Adrenal gland (tissue), 12 donors: Measurements from ENCODE around the gene ELK1. TPM values are rescaled to one million over a fixed set of nuclear protein-coding genes. Genes with fewer than 3 reads are reported as not detected.

Source experiments
- DNase-seq, 7 donors: peaks; one replicate each; pipeline ENCODE4 v3.0.0-alpha.2; 2019 to 2020
- H3K27ac ChIP-seq, 5 donors: fragments of 200-600 bp; sonication (generic) in 4 of 5; 1 replicate in 3 of 5; 2 replicates in 2 of 5; pipeline versions ENCODE4 v1.5.1 to v1.8.0; 2016 to 2020; ENCODE audit warnings: mild to moderate bottlenecking in 1 of 5
- H3K27me3 ChIP-seq: fragments of 200-600 bp; 2 replicates; pipeline ENCODE4 v1.8.0; 2021
- H3K36me3 ChIP-seq, 2 donors: fragments of 200-600 bp; replicated peaks in 1 of 2; 1 replicate in 1 of 2; 2 replicates in 1 of 2; pipeline versions ENCODE4 v1.5.1 to v1.8.0; 2018 to 2022
- H3K4me1 ChIP-seq, 2 donors: fragments of 200-600 bp; replicated peaks in 1 of 2; 1 replicate in 1 of 2; 2 replicates in 1 of 2; pipeline versions ENCODE4 v1.5.1 to v1.8.0; 2018 to 2021
- H3K4me3 ChIP-seq, 4 donors: fragments of 200-600 bp; sonication (generic) in 3 of 4; one replicate each; pipeline ENCODE4 v1.5.1; 2016 to 2018
- H3K9me3 ChIP-seq, 3 donors: fragments of 200-600 bp; sonication (generic) in 1 of 3; replicated peaks in 1 of 3; 1 replicate in 2 of 3; 2 replicates in 1 of 3; pipeline versions ENCODE4 v1.5.1 to v1.8.0; 2016 to 2021
- POLR2A ChIP-seq, 2 donors: fragments of 450-650 bp; IDR thresholded peaks; one replicate each; pipeline ENCODE4 v1.6.1; 2017; ENCODE audit warnings: antibody characterized with exemption in 2 of 2, mild to moderate bottlenecking in 2 of 2, moderate library complexity in 1 of 2
- WGBS, 4 donors: extraction: QIAGEN DNeasy Blood & Tissue Kit in 2 of 4; methylation state at CpG; one replicate each; pipeline versions ENCODE4 v1.1.5 to v1.1.7; 2013 to 2017; 5-methylcytosine and 5-hydroxymethylcytosine counted together
- intact Hi-C, 2 donors: fragments of 100-400 bp; cut with DNase I; formaldehyde crosslinking; loops; one replicate each; pipeline versions ENCODE4 v1.14.1 to v1.15.0; 2022 to 2023
- polyA plus RNA-seq, 3 donors: library from polyadenylated mRNA; stranded (reverse); fragments of 200-250 nt in 2 of 3; fragments of 350-450 nt in 1 of 3; fragmentation: Illumina TruSeq in 1 of 3; extraction: RNeasy Lipid Tissue Mini Kit (QIAGEN cat#74804) in 1 of 3; gene quantifications; one replicate each; pipeline ENCODE4 v1.2.3, GENCODE V29; 2013 to 2014
- total RNA-seq, 9 donors: library from RNA; depleted of rRNA in 4 of 9; stranded (reverse); fragments of >200 nt in 4 of 9; fragments of 120-200 nt in 1 of 9; fragmentation: NEBNext Ultra II Directional in 1 of 9; extraction: Animal tissue kit (Norgen Biotek cat#: 25700) in 1 of 9; gene quantifications; one replicate each; pipeline versions ENCODE4 v1.1.0 to v1.2.4, GENCODE V29; 2013 to 2023
- TF ChIP-seq, protein P1 (sequence below), 6 experiments: fragments of 450-650 bp in 4 of 6; fragments of 200-600 bp in 2 of 6; sonication (generic) in 1 of 6; IDR thresholded peaks; 1 replicate in 5 of 6; 2 replicates in 1 of 6; pipeline versions ENCODE4 v1.5.1 to v1.8.0; 2016 to 2021; ENCODE audit warnings: antibody characterized with exemption in 6 of 6, mild to moderate bottlenecking in 2 of 6, moderate library complexity in 1 of 6
- donor health status: healthy with polysubstance abuse.
- donor health status: Bipolar disorder and iron deficiency.
- donor health status: DM: yes; HTN: yes; CAD: no.
- donor health status: DM: no; HTN: no; CAD: no.
- donor health status: DM: no; HTN: no; CAD: no.
- donor health status: DM: yes; HTN: yes; CAD: no.

ELK1 gene
- total and polyA plus RNA-seq, 12 donors = 21.6 to 78.8 (median 46.3) TPM

DNA sequence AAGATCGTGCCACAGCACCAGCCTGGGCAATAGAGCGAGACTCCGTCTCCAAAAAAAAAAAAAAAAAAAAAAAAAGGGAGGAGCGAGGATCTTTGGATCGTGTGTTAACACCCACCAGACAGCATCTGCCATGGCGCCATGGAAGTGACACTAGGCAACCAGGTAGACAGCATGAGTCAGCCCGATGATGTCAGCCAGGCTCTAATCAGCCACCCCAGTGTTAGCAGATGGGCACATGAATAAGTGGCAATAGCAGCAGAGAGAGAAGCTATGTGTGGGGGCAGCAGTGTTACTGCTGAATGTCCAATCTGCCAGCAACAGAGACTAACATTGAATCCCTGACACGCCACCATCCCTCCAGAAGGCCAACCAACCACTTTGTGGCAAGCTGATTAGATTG, 37.3 kb downstream of the ELK1 start:
- WGBS, 4 donors = 74 to 92% (median 85%) methylated on average over 7 to 8 of the region's 8 CpGs
- Histone ChIP-seq H3K27me3 (peaks cover 3% of the 10 kb centered on the region), H3K4me1 (no peaks in the 10 kb centered on the region), H3K36me3 (no peaks in the 10 kb centered on the region), H3K27ac (no peak overlapping the region), H3K4me3 (no peak overlapping the region), H3K9me3 (no peaks in the 10 kb centered on the region)
- intact Hi-C loops = no loop called here
- peak in 2 of 7 donors; percentile 5 to 43 for DNase-seq
- no peak for TF ChIP-seq POLR2A (IDR thresholded peaks at IDR 0.05)
- TF ChIP-seq, protein P1, sequence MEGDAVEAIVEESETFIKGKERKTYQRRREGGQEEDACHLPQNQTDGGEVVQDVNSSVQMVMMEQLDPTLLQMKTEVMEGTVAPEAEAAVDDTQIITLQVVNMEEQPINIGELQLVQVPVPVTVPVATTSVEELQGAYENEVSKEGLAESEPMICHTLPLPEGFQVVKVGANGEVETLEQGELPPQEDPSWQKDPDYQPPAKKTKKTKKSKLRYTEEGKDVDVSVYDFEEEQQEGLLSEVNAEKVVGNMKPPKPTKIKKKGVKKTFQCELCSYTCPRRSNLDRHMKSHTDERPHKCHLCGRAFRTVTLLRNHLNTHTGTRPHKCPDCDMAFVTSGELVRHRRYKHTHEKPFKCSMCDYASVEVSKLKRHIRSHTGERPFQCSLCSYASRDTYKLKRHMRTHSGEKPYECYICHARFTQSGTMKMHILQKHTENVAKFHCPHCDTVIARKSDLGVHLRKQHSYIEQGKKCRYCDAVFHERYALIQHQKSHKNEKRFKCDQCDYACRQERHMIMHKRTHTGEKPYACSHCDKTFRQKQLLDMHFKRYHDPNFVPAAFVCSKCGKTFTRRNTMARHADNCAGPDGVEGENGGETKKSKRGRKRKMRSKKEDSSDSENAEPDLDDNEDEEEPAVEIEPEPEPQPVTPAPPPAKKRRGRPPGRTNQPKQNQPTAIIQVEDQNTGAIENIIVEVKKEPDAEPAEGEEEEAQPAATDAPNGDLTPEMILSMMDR (IDR thresholded peaks at IDR 0.05) = no peak

- Histone ChIP-seq H3K4me1 (no peaks in the 10 kb centered on the region), H3K9me3 (no peaks in the 10 kb centered on the region), H3K36me3 (no peaks in the 10 kb centered on the region), H3K27ac (no peak overlapping the region), H3K27me3 (peaks cover 3% of the 10 kb centered on the region), H3K4me3 (no peak overlapping the region)
- intact Hi-C loops = no loop called here
- DNase-seq = peak in 5 of 7 donors; percentile 15 to 56 (median 34)
- no peak for TF ChIP-seq POLR2A (IDR thresholded peaks at IDR 0.05)
- TF ChIP-seq, protein P1 (IDR thresholded peaks at IDR 0.05) = no peak
Measured at GRCh38 chrX:47612418-47612817, 37.9 kb downstream of the ELK1 start.

DNA sequence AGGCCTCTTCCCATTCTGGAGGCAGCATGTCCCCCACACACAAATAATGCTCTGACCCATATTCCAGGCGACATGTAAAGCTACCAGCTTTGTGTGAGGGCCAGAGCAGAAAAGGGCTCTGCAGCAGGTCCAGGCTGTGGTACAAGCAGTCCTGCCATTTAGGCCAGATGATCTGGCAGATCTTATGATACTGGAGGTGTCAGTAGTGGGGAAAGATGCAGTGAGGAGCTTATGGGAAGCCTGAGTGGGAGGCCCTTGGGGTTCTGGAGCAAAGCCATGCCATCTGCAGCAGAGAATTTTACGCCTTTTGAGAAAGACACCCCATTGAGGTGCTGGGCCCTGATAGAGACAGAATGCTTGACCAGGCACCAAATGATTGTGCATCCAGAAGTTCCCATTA, 38.4 kb downstream of the ELK1 start:
- Histone ChIP-seq H3K27ac (no peak overlapping the region), H3K36me3 (no peaks in the 10 kb centered on the region), H3K27me3 (peaks cover under 1% of the 10 kb centered on the region), H3K4me3 (no peak overlapping the region), H3K9me3 (no peaks in the 10 kb centered on the region), H3K4me1 (no peaks in the 10 kb centered on the region)
- peak in 2 of 7 donors; percentile 5 to 21 for DNase-seq
- intact Hi-C loops = no loop called here
- WGBS, 4 donors = 56 to 86% (median 74%) methylated on average over 1 to 2 of the region's 2 CpGs
- TF ChIP-seq POLR2A (IDR thresholded peaks at IDR 0.05) = no peak
- TF ChIP-seq, protein P1 (IDR thresholded peaks at IDR 0.05) = no peak

DNA sequence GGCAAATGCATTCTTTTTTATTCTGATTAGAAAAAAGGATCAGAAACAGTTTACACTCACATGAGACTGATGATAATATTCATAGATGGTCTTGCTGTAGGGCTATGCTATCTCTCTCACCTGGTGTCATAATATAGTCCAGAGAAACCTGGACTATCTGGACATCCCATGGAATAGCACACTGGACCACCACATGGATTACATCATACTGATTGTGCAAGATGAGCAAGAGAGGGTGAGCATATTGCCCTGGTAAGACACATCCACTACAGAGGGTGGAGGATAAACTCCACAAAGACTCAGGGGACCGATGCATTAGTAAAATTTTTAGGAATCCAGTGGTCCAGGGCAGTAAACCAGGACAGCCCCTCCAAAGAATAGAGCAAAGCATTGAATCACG, 38.9 kb downstream of the ELK1 start:
- intact Hi-C loops = no loop called here
- Histone ChIP-seq H3K4me3 (no peak overlapping the region), H3K27me3 (no peaks in the 10 kb centered on the region), H3K4me1 (no peaks in the 10 kb centered on the region), H3K36me3 (no peaks in the 10 kb centered on the region), H3K27ac (no peak overlapping the region), H3K9me3 (no peaks in the 10 kb centered on the region)
- WGBS, 4 donors = 43 to 85% (median 78%) methylated on average over 2 of the region's 2 CpGs; no CpG with 5 or more reads in 1 of the 4 donors
- no peak for DNase-seq
- no peak for TF ChIP-seq POLR2A (IDR thresholded peaks at IDR 0.05)
- TF ChIP-seq, protein P1 (IDR thresholded peaks at IDR 0.05) = no peak
